Measurements from ENCODE around the gene CSNK1G3. TPM values are rescaled to one million over a fixed set of nuclear protein-coding genes. Genes with fewer than 3 reads are reported as not detected.

The CSNK1G3 gene
- total and polyA plus RNA-seq, 2 experiments from 2014 or later, result 19.6 to 65.1 TPM

DNA sequence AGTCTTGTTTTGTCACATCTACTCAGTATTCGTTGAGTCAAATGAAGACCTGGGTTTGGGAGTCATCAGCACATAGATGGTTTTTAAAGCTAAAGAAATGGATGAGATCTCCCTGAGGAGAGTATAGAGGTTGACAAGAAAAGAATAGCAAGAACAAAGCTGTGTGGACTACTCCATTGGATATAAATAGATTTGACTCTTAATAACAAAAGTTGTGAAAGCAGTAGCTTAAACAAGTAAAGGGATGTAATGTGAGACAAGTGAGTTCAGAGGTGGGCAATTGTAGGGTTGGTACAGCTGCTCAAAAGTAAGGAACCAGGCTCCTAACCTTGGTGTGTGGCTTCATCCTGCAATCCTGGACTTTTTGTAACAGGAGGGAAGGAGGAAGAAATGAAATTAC is 49.3 kb downstream of the CSNK1G3 start (continued):
- TF ChIP-seq, protein P1, sequence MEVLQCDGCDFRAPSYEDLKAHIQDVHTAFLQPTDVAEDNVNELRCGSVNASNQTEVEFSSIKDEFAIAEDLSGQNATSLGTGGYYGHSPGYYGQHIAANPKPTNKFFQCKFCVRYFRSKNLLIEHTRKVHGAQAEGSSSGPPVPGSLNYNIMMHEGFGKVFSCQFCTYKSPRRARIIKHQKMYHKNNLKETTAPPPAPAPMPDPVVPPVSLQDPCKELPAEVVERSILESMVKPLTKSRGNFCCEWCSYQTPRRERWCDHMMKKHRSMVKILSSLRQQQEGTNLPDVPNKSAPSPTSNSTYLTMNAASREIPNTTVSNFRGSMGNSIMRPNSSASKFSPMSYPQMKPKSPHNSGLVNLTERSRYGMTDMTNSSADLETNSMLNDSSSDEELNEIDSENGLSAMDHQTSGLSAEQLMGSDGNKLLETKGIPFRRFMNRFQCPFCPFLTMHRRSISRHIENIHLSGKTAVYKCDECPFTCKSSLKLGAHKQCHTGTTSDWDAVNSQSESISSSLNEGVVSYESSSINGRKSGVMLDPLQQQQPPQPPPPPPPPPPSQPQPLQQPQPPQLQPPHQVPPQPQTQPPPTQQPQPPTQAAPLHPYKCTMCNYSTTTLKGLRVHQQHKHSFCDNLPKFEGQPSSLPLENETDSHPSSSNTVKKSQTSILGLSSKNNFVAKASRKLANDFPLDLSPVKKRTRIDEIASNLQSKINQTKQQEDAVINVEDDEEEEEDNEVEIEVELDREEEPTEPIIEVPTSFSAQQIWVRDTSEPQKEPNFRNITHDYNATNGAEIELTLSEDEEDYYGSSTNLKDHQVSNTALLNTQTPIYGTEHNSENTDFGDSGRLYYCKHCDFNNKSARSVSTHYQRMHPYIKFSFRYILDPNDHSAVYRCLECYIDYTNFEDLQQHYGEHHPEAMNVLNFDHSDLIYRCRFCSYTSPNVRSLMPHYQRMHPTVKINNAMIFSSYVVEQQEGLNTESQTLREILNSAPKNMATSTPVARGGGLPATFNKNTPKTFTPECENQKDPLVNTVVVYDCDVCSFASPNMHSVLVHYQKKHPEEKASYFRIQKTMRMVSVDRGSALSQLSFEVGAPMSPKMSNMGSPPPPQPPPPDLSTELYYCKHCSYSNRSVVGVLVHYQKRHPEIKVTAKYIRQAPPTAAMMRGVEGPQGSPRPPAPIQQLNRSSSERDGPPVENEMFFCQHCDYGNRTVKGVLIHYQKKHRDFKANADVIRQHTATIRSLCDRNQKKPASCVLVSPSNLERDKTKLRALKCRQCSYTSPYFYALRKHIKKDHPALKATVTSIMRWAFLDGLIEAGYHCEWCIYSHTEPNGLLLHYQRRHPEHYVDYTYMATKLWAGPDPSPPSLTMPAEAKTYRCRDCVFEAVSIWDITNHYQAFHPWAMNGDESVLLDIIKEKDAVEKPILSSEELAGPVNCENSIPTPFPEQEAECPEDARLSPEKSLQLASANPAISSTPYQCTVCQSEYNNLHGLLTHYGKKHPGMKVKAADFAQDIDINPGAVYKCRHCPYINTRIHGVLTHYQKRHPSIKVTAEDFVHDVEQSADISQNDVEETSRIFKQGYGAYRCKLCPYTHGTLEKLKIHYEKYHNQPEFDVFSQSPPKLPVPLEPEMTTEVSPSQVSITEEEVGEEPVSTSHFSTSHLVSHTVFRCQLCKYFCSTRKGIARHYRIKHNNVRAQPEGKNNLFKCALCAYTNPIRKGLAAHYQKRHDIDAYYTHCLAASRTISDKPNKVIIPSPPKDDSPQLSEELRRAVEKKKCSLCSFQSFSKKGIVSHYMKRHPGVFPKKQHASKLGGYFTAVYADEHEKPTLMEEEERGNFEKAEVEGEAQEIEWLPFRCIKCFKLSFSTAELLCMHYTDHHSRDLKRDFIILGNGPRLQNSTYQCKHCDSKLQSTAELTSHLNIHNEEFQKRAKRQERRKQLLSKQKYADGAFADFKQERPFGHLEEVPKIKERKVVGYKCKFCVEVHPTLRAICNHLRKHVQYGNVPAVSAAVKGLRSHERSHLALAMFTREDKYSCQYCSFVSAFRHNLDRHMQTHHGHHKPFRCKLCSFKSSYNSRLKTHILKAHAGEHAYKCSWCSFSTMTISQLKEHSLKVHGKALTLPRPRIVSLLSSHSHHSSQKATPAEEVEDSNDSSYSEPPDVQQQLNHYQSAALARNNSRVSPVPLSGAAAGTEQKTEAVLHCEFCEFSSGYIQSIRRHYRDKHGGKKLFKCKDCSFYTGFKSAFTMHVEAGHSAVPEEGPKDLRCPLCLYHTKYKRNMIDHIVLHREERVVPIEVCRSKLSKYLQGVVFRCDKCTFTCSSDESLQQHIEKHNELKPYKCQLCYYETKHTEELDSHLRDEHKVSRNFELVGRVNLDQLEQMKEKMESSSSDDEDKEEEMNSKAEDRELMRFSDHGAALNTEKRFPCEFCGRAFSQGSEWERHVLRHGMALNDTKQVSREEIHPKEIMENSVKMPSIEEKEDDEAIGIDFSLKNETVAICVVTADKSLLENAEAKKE (CRISPR knock-in tag; IDR thresholded peaks at IDR 0.05), result no peak

DNA sequence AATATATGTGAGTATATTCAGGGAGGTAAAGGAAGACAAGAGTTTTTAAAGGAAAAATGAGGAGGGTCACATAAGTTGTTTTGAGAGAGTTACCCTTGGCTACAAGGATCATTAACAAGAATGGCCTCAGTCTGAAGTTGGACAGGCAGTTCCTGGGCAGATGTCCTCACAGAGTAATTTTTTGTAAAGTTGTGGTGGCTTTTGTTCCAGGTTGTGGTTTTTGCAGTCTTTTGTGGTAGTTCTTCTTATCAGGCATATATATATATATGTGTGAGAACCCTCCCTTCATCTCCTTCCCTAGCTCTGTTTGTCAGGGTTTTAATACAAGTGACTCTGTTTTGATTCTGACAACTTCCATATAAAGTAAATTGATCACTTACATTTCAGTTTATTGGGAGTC is 60.0 kb downstream of the CSNK1G3 start:
- DNase-seq (ENCODE audit: low spot score) (no peak), ATAC-seq (no peak)
- H3K36me3 ChIP-seq (ENCODE audit: insufficient read depth), result no peaks in the 10 kb centered on the region; the same call in 1 of the 2 replicates
- no peak overlapping the region for H3K4me2 ChIP-seq
- H3K27me3 ChIP-seq (ENCODE audit: insufficient read depth), result no peaks in the 10 kb centered on the region
- H3K36me3 Mint-ChIP-seq (ENCODE audit: low read depth), result peaks cover 13% of the 10 kb centered on the region; the same call in 2 of the 3 replicates
- H2AFZ ChIP-seq, result no peak overlapping the region
- H3K4me3 ChIP-seq, result no peak overlapping the region
- no peaks in the 10 kb centered on the region for H3K4me1 ChIP-seq (ENCODE audit: insufficient read depth)
- H3K9me2 ChIP-seq (ENCODE audit: insufficient read depth), result no peaks in the 10 kb centered on the region
- H3K4me1 Mint-ChIP-seq, result peaks cover 10% of the 10 kb centered on the region
- H4K20me1 ChIP-seq (replicated peaks; ENCODE audit: insufficient read depth), result 0 out of 2 replicates have a peak, but pooled peaks cover 6% of the 10 kb centered on the region
- no peaks in the 10 kb centered on the region for H3F3A ChIP-seq (replicated peaks; ENCODE audit: low read depth)
- no peak overlapping the region for H3K27ac Mint-ChIP-seq
- TF ChIP-seq, protein P2, sequence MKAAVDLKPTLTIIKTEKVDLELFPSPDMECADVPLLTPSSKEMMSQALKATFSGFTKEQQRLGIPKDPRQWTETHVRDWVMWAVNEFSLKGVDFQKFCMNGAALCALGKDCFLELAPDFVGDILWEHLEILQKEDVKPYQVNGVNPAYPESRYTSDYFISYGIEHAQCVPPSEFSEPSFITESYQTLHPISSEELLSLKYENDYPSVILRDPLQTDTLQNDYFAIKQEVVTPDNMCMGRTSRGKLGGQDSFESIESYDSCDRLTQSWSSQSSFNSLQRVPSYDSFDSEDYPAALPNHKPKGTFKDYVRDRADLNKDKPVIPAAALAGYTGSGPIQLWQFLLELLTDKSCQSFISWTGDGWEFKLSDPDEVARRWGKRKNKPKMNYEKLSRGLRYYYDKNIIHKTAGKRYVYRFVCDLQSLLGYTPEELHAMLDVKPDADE (IDR thresholded peaks at IDR 0.05), result no peak
- no peak for TF ChIP-seq JUNB (IDR thresholded peaks at IDR 0.05; ENCODE audit: unreplicated experiment)
- no peak for TF ChIP-seq EZH2phosphoT487 (IDR thresholded peaks at IDR 0.05; ENCODE audit: unreplicated experiment)
- no peak for TF ChIP-seq ZNF331 (CRISPR knock-in tag; IDR thresholded peaks at IDR 0.05; ENCODE audit: low read depth)
- TF ChIP-seq STAT1 (IDR thresholded peaks at IDR 0.05; ENCODE audit: unreplicated experiment), result no peak
- no peak for TF ChIP-seq NANOG (IDR thresholded peaks at IDR 0.05; ENCODE audit: borderline replicate concordance)
- TF ChIP-seq, protein P3, sequence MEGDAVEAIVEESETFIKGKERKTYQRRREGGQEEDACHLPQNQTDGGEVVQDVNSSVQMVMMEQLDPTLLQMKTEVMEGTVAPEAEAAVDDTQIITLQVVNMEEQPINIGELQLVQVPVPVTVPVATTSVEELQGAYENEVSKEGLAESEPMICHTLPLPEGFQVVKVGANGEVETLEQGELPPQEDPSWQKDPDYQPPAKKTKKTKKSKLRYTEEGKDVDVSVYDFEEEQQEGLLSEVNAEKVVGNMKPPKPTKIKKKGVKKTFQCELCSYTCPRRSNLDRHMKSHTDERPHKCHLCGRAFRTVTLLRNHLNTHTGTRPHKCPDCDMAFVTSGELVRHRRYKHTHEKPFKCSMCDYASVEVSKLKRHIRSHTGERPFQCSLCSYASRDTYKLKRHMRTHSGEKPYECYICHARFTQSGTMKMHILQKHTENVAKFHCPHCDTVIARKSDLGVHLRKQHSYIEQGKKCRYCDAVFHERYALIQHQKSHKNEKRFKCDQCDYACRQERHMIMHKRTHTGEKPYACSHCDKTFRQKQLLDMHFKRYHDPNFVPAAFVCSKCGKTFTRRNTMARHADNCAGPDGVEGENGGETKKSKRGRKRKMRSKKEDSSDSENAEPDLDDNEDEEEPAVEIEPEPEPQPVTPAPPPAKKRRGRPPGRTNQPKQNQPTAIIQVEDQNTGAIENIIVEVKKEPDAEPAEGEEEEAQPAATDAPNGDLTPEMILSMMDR (conservative IDR thresholded peaks at IDR 0.05; ENCODE audit: low read depth in 2 of 2), result no peak
- TF ChIP-seq CREB1 (CRISPR knock-in tag; IDR thresholded peaks at IDR 0.05; ENCODE audit: low read depth), result no peak
- TF ChIP-seq EZH2 (IDR thresholded peaks at IDR 0.05; ENCODE audit: low read depth, unreplicated experiment), result no peak
- H3K27me3 Mint-ChIP-seq (ENCODE audit: insufficient read depth, low read depth, poor library complexity), result no peaks in the 10 kb centered on the region
- no peaks in the 10 kb centered on the region for H3K9me3 Mint-ChIP-seq
- peaks cover 56% of the 10 kb centered on the region for H3K79me2 ChIP-seq (replicated peaks; ENCODE audit: insufficient read depth)
- no peak overlapping the region for H3K27ac ChIP-seq (ENCODE audit: low read depth)
- no peak overlapping the region for H3K4me3 Mint-ChIP-seq
